HG03571 (cell line): ENCODE measurements around the gene APBB1.

Experiments used
- ATAC-seq: cut with Tn5 transposase; IDR thresholded peaks from one replicate; pipeline ENCODE4 v1.9.1; 2021; ENCODE audit not compliant: unreplicated experiment

Gene APBB1

DNA sequence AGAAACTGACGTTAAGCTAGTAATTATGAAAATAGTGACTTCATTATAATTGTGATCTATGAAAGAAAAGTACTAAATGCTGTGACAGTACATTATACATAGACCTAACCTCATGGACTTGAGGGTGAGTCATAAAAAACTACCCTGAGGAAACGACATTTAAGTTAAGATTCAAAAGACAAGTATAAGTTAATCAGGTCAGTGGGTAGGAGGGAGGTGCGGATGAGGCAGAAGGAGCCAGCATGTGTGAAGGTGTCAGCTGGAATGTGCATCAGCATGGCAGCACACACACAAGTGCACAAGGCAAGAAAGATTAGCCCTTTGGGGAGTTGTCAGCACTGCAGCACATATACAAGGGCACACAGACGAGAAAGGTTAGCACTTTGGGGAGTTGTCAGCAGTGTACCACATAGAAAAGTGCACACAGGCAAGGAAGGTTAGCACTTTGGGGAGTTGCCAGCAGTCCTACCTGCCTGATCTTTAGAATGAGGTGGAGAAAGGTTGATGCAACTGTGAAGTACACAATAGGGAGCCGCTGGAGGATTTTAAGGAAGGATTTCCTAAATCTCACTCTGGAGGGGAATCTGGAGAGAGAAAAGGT is 67.0 kb downstream of the APBB1 start:
- no peak for ATAC-seq

DNA sequence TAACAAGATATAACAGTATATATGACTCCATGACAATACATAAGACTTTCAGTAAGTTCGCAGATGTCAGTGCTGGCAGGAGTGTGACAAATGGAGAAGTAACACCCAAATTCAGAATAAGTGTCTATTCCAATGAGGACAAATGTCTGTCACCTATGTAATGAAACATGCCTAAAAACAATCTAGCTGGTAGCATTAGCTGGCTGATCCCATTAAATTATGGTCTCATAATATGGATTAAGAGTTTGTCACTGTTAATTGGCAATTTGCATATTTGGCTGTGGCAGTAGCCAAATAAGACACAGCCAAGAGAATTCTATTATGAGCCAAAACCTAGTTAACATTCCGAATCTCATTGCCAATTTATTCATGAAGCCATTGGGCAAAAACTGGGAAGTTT is 68.4 kb downstream of the APBB1 start:
- ATAC-seq, result no peak

DNA sequence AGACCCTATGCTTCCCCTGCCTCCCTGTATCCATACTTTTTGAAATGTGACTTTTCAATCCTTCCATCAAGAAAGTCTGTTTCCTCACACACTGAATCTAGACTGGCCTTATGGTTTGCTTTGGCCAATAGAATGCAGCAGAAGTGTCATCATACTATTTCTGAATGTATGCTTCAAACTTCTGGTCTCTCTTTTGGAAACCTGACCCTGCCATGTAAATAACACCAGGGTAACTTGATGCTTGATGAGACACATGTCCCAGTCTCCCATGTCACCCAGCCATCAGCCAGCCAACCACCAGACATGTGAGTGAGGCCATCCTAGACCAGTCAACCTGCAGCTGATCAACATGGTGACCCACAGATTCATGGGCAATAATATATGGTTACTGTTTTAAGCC is 68.9 kb downstream of the APBB1 start:
- ATAC-seq, result no peak

DNA sequence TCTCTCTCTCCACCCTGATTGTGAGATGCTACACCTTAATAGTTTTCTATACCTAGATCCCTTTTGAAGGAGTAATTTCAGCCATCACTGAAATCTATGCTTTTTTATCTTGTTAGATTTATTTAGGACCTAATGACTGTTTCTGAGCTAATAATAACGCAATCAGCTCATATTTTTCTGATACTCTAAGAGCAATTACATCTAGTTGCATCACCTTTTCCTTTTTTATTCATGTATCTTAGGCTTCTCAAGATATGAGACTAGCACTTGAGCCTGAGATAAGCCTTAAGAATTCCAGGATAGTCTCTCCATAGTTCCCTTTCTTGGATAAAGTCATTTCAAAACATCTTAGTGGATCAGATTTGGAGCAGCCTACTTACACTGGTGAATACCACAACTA is 73.5 kb downstream of the APBB1 start:
- no peak for ATAC-seq
